SK-N-SH treated with all-trans-retinoic acid at 6 μM for 48 hours (cell line): Measurements from ENCODE around the gene CACNA2D2.
"Not testable (repeated sequence)": the region's sequence is repeated elsewhere in the genome, so short reads cannot be mapped to it uniquely, and the experiment has no call there.

ENCODE experiments used
- ATAC-seq: fragments of 200-7000 bp; cut with Tn5 transposase; 3 replicates; pipeline ENCODE4 v1.9.1; 2020; ENCODE audit warnings: mild to moderate bottlenecking, moderate library complexity
- ARNTL ChIP-seq: fragments of 450-650 bp; formaldehyde crosslinking; IDR thresholded peaks from 2 replicates; pipeline ENCODE4 v1.5.0; 2020; ENCODE audit warnings: low read depth, mild to moderate bottlenecking, moderate library complexity, borderline replicate concordance
- BACH2 ChIP-seq: fragments of 250-450 bp; sonication (Bioruptor Pico); IDR thresholded peaks from 2 replicates; pipeline ENCODE4 v1.9.0; 2021; ENCODE audit warnings: mild to moderate bottlenecking, borderline replicate concordance
- CSDC2 ChIP-seq: fragments of 250-450 bp; sonication (Bioruptor Pico); IDR thresholded peaks from 2 replicates; pipeline ENCODE4 v1.5.0; 2020; ENCODE audit warnings: mild to moderate bottlenecking, moderate library complexity
- CSRNP3 ChIP-seq: fragments of 250-450 bp; sonication (Bioruptor Pico); IDR thresholded peaks from 2 replicates; pipeline ENCODE4 v1.5.1; 2021; ENCODE audit warnings: mild to moderate bottlenecking, moderate library complexity
- ESRRG ChIP-seq: fragments of 250-450 bp; sonication (Bioruptor Pico); IDR thresholded peaks from 2 replicates; pipeline ENCODE4 v1.6.1; 2021; ENCODE audit warnings: mild to moderate bottlenecking
- GLIS3 ChIP-seq: fragments of 250-450 bp; sonication (Bioruptor Pico); IDR thresholded peaks from 2 replicates; pipeline ENCODE4 v1.5.0; 2020; ENCODE audit warnings: mild to moderate bottlenecking, moderate library complexity
- ISL1 ChIP-seq: fragments of 250-450 bp; sonication (Bioruptor Pico); IDR thresholded peaks from 2 replicates; pipeline ENCODE4 v2.1.2; 2022; ENCODE audit warnings: mild to moderate bottlenecking, moderate library complexity
- POU6F1 ChIP-seq: fragments of 250-450 bp; sonication (Bioruptor Pico); IDR thresholded peaks from 2 replicates; pipeline ENCODE4 v1.8.0; 2021; ENCODE audit warnings: low read depth, mild to moderate bottlenecking, moderate library complexity, borderline replicate concordance
- SNAI2 ChIP-seq: fragments of 250-450 bp; sonication (Bioruptor Pico); IDR thresholded peaks from 2 replicates; pipeline ENCODE4 v1.5.0; 2020; ENCODE audit warnings: mild to moderate bottlenecking, moderate library complexity
- TCF4 ChIP-seq: fragments of 250-450 bp; sonication (Bioruptor Pico); IDR thresholded peaks from 2 replicates; pipeline ENCODE4 v1.8.0; 2021; ENCODE audit warnings: mild to moderate bottlenecking, moderate library complexity, borderline replicate concordance
- TOX ChIP-seq: fragments of 250-450 bp; sonication (Bioruptor Pico); IDR thresholded peaks from 2 replicates; pipeline ENCODE4 v1.8.0; 2021; ENCODE audit warnings: mild to moderate bottlenecking, moderate library complexity, borderline replicate concordance
- TSHZ2 ChIP-seq: fragments of 250-450 bp; sonication (Bioruptor Pico); IDR thresholded peaks from 2 replicates; pipeline ENCODE4 v1.5.0; 2020; ENCODE audit warnings: mild to moderate bottlenecking, moderate library complexity
- ZFP3 ChIP-seq: fragments of 250-450 bp; sonication (Bioruptor Pico); IDR thresholded peaks from 2 replicates; pipeline ENCODE4 v1.5.0; 2020; ENCODE audit warnings: mild to moderate bottlenecking, moderate library complexity
- ZNF70 ChIP-seq: fragments of 450-650 bp; formaldehyde crosslinking; IDR thresholded peaks from 2 replicates; pipeline ENCODE4 v1.5.0; 2020; ENCODE audit warnings: mild to moderate bottlenecking, moderate library complexity
- TF ChIP-seq, protein P1 (sequence below): fragments of 250-450 bp; sonication (Bioruptor Pico); IDR thresholded peaks from 2 replicates; pipeline ENCODE4 v1.8.0; 2020; ENCODE audit warnings: mild to moderate bottlenecking, moderate library complexity, borderline replicate concordance

The CACNA2D2 gene

GRCh38 chr3:50518436-50518835 lies 15.0 kb upstream of the CACNA2D2 start (continued):
- no peak for TF ChIP-seq ARNTL (CRISPR knock-in tag)

DNA sequence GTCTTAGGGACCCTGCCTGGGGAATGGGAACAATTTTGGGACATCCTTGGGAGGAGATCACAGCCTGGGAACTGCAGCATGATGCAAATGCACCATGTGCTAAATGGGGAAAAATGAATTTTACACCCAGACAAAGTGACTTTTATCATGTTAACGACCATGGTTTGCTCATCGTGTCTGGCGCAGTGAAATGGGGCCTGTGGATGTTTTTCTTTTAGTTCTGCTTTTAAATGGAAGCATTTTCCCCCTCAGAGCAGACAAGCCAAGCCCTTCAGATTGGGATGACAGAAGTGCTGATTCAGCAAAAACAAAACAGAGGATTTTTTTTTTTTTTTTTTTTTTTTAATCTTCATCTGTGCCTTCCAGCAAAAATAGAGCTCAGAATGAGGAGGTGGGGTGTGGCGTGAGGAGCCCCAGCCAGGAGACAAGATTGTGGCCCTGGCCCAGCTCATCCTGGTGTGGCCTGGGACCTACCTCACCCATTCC lies 14.3 kb upstream of the CACNA2D2 start:
- no peak for ATAC-seq
- TF ChIP-seq BACH2 (CRISPR knock-in tag) (no peak), GLIS3 (no peak)

DNA sequence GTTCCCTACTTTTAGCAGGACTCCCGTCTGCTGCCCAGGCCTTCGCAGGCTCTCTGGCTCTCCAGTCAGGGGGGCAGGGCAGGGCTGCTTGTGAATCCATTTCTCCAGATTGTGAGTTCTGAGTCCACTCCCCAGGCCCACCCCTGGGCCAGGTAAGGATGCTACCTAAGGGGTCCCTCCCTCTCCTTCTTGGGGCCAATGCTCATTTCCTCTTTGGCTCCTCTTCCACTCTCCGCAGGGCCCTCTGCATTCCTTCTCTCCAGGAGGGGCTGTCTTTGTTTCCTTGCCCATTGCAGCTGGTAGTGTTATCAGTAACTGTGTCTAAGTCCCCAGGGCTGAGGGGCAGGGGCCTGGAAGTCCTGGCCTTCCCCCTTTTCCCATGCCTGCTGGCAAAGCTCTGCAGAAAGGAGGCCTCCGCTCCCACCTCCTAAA lies 13.0 kb upstream of the CACNA2D2 start:
- TF ChIP-seq ESRRG (CRISPR knock-in tag) (no peak), ZFP3 (CRISPR knock-in tag) (no peak), SNAI2 (CRISPR knock-in tag) (no peak), POU6F1 (no peak)
- TF ChIP-seq, protein P1, sequence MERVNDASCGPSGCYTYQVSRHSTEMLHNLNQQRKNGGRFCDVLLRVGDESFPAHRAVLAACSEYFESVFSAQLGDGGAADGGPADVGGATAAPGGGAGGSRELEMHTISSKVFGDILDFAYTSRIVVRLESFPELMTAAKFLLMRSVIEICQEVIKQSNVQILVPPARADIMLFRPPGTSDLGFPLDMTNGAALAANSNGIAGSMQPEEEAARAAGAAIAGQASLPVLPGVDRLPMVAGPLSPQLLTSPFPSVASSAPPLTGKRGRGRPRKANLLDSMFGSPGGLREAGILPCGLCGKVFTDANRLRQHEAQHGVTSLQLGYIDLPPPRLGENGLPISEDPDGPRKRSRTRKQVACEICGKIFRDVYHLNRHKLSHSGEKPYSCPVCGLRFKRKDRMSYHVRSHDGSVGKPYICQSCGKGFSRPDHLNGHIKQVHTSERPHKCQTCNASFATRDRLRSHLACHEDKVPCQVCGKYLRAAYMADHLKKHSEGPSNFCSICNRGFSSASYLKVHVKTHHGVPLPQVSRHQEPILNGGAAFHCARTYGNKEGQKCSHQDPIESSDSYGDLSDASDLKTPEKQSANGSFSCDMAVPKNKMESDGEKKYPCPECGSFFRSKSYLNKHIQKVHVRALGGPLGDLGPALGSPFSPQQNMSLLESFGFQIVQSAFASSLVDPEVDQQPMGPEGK (CRISPR knock-in tag), result no peak
- ATAC-seq, result peak; percentile 21

DNA sequence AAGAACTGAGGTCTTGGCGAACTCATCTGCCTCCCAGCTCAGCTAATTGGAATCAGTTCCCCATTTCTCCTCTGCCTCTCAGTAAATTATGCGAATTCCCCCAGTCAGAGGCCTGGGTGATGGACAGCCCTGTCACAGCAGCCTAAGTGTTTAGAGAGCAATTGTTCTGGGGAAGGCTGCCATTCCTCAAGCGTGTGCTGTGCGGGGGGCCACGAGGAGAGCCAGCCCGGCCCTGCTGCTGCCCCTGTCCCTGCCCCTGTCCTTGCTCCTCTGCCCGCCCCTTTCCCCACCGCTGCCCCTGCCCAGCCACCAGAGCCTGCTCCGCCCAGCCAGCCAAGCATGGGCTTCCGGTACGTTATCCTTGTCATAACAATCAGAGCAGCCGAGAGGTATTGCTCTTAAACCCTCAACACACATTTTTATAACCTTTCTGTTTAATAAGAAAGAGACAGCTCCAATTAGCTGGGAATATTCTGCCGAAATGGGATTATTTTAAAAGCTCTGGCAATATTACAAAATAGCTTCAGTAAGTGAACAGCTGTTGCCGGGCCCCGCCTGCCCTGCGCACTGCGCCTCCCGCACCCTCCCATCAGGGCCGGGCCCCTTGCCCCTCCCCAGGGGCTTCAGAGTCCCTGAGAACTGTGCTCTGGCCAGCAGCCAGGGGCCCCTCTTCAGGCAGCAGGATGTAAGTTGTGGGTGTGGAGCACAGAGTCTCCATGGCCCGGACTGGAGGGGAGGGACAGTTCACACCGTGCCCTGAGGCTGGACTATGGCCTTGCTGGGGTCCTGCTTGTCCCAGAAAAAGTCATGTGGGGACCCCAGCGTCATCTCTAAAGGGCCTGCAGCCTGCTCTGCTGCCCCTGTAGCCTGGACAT lies 12.4 kb upstream of the CACNA2D2 start:
- ATAC-seq, result peak; percentile 50
- TF ChIP-seq TCF4 (CRISPR knock-in tag) (no peak), CSRNP3 (CRISPR knock-in tag) (no peak), SNAI2 (CRISPR knock-in tag) (no peak), ZNF70 (no peak), CSDC2 (CRISPR knock-in tag) (no peak), TSHZ2 (CRISPR knock-in tag) (no peak), TOX (CRISPR knock-in tag) (no peak), ISL1 (CRISPR knock-in tag) (no peak), ZFP3 (CRISPR knock-in tag) (no peak)

DNA sequence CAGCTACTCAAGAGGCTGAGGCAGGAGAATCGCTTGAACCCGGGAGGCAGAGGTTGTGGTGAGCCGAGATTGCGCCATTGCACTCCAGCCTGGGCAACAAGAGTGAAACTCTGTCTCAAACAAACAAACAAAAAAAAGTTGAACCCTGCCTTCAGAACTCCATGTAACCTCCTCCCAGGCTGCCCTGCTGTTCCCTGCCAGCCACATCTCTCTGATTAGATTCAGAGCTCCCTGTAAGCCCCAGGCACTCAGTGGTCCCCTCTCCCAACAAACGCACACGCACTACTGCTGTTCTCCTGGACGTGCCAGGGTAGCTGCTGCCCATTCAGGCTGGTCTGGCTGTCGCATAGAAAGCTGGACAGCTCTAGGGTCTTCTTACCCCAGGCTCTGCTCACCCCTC lies 9.5 kb upstream of the CACNA2D2 start:
- ATAC-seq, result not testable (repeated sequence)

DNA sequence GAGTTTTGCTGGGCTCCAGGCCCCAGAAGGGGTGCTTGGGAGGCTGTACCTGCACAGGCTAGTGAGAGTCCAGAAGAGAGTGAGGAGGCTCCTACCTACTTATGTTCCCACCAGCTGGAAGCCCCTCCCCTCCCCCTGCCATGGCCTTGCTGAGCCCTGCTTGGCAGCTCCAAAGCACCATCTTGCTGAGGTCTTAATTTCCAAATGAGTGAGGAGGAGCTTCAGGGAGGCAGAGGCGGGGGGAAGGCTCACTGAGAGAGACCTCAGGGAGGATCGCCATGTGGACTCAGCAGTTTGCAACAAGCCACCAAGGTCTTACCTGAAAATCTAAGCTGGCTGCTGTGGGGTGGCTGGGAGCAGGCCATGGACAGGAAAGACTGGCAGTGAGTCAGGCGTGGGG lies 8.7 kb upstream of the CACNA2D2 start:
- ATAC-seq, result no peak
- TF ChIP-seq SNAI2 (CRISPR knock-in tag), result no peak
- TF ChIP-seq, all 23 proteins: peak for 0
